ENCODE data around the gene MYO1F.

MYO1F gene

GRCh38 chr19:8610041-8610935 lies 33.0 kb upstream of the MYO1F start, which contains the start of gene ADAMTS10:
Gene ADAMTS10 (minus strand): TSS chr19:8610715. CDS start chr19:8605710, 5,005 bp downstream.
- no peak for TF ChIP-seq CTCF (IDR thresholded peaks at IDR 0.05)
- Histone ChIP-seq H3K4me3 (peak within 1 kb of the TSS; percentile 97), H3K27ac (peak within 1 kb of the TSS; percentile 69 to 95)
- DNase-seq (ENCODE audit: low spot score) = no peak

DNA sequence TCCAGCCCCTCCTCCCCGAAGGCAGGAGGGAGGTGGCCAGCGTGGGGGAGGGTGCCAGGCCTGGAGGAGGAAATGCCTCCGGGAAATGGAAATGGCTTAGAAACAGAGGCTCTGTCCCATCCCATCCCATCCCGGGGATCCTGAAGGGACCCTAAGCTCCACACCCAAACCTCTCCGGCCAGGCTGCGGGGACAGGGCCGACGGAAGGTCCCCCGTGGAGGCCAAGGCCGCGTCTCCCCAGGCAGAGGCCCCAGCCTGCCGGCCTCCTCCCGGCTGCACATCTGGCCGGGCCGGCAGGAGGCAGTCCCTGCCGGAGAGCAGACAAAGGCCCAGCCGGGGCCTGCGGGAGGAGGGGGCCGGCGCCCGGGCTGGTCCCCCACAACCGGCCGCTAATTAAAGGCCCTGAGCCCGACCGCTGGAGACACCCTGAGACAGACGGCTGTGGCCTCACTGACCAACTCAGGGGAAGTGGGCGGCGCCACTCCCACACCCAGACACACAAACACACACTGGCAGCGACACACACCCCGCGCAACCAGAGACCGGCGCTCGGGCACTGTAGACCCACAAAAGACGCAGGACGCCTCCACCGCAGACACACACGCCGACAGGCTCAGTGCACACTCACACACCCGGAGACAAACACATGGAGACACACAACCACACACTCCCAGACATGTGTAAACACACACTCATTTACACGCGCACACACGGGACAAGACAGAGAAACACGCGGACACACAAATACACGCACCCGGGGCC lies 32.2 kb upstream of the MYO1F start:
- Histone ChIP-seq H3K27ac (peak overlapping the region; percentile 52 to 95), H3K4me3 (peak overlapping the region; percentile 97)
- TF ChIP-seq CTCF (IDR thresholded peaks at IDR 0.05) = no peak
- no peak for DNase-seq (ENCODE audit: low spot score)

DNA sequence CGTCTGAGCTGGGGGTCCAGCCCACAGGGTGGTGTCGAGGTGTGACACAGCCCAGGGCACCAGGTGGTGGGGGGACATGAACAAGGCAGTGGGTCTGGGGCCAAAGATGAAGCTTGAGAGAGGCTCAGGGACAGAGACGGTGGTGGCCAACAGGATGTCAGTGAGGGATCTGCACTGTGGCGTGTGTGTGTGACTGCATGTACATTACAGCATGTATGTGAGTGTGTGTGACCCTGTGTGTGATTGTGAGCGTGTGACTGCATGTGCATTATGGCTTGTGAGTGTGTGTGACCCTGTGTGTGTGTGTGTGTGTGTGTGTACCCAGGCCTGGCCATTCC lies 31.7 kb upstream of the MYO1F start:
- H3K27ac ChIP-seq = peak overlapping the region; percentile 52 to 95
- H3K4me3 ChIP-seq = peak overlapping the region; percentile 97
- TF ChIP-seq CTCF (IDR thresholded peaks at IDR 0.05) = no peak
- no peak for DNase-seq (ENCODE audit: low spot score)

GRCh38 chr19:8607386-8607785 lies 30.1 kb upstream of the MYO1F start:
- Histone ChIP-seq H3K4me3 (peak overlapping the region; percentile 29), H3K27ac (peak overlapping the region in 1 of 2 donors; percentile 95)
- no peak for TF ChIP-seq CTCF (IDR thresholded peaks at IDR 0.05)
- peak; percentile 92 for DNase-seq (ENCODE audit: low spot score)

DNA sequence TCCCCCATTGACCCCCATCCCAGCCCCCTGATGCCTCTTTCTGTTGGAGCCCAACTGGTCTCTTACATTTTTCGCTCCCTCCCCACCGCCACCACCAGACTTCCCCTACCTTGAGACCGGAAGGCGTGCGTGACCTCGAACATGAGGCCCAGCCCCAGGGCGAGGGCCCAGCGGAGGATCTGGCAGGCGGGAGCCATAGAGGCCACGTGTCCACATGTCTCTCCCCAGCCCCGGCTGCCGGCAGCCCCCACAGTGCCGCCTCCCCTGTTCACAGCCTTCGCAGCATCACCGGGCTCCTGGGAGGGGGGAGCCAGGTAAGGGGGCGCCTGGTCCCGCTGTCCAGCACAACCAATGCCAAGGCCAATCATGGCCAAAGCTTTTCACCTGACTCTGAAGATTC lies 28.3 kb upstream of the MYO1F start:
- Histone ChIP-seq H3K4me3 (no peak overlapping the region), H3K27ac (no peak overlapping the region)
- no peak for DNase-seq (ENCODE audit: low spot score)
- TF ChIP-seq CTCF (IDR thresholded peaks at IDR 0.05) = no peak

DNA sequence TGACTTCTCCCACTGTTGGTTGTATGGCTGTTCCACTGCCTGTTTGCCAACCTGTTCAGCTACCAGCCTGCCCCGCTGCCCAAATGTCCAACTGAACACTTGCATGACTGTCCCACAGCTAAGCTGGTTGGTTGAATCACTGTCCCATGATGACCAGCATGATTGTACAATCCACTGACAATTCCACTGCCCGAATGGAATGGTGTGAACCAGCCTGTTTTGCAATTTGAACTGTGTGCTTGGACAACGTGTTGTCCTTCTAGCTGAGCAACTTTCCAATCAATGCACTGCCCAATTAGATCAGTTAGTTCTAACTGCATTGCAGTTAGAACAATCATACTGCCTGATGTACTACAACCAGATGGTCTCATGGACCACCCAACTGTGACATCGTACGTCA lies 24.6 kb upstream of the MYO1F start:
- Histone ChIP-seq H3K27ac (no peak overlapping the region), H3K4me3 (no peak overlapping the region)
- no peak for TF ChIP-seq CTCF (IDR thresholded peaks at IDR 0.05)
- DNase-seq (ENCODE audit: low spot score) = no peak

Measured in coronary artery (tissue), 2 donors.